ENCODE data around the gene RBSN.

Gene RBSN

GRCh38 chr3:15023719-15024118 is 75.2 kb downstream of the RBSN start:
- no peak for TF ChIP-seq CTCF (IDR thresholded peaks at IDR 0.05; ENCODE audit: insufficient read depth, low read length, poor library complexity, severe bottlenecking)
- Histone ChIP-seq H3K36me3 (ENCODE audit: control insufficient read depth, insufficient read depth, low read length) (peaks cover 16% of the 10 kb centered on the region), H3K27me3 (replicated peaks; ENCODE audit: control insufficient read depth, insufficient read depth, low read length) (no peaks in the 10 kb centered on the region), H3K4me3 (replicated peaks; ENCODE audit: low read depth, low read length) (no peak overlapping the region)
- no peak for DNase-seq (ENCODE audit: extremely low read depth, insufficient read length)

- Histone ChIP-seq H3K36me3 (ENCODE audit: control insufficient read depth, insufficient read depth, low read length) (peaks cover 15% of the 10 kb centered on the region), H3K4me3 (replicated peaks; ENCODE audit: low read depth, low read length) (no peak overlapping the region), H3K27me3 (replicated peaks; ENCODE audit: control insufficient read depth, insufficient read depth, low read length) (no peaks in the 10 kb centered on the region)
- no peak for DNase-seq (ENCODE audit: extremely low read depth, insufficient read length)
- TF ChIP-seq CTCF (IDR thresholded peaks at IDR 0.05; ENCODE audit: insufficient read depth, low read length, poor library complexity, severe bottlenecking): no peak
Observed at GRCh38 chr3:15023249-15023648, 75.7 kb downstream of the RBSN start.
